Tibial artery (tissue), 4 donors: ENCODE data around the gene SSPN.

ENCODE experiments used
- DNase-seq, 2 donors: peaks; one replicate each; pipeline ENCODE4 v3.0.0-alpha.2; 2019
- H3K27ac ChIP-seq, 2 donors: fragments of 200-600 bp; sonication (generic) in 1 of 2; 1 replicate in 1 of 2; 2 replicates in 1 of 2; pipeline ENCODE4 v1.5.1; 2018 to 2019; ENCODE audit warnings: mild to moderate bottlenecking in 1 of 2
- H3K27me3 ChIP-seq, 2 donors: fragments of 200-600 bp; sonication (generic) in 1 of 2; one replicate each; pipeline versions ENCODE4 v1.5.1 to v1.6.0; 2016 to 2019
- H3K36me3 ChIP-seq, 3 donors: fragments of 200-600 bp; sonication (generic) in 2 of 3; one replicate each; pipeline ENCODE4 v1.5.1; 2016 to 2019; ENCODE audit warnings: mild to moderate bottlenecking in 2 of 3
- H3K4me1 ChIP-seq, 4 donors: fragments of 200-600 bp; sonication (generic) in 2 of 4; 1 replicate in 3 of 4; 2 replicates in 1 of 4; pipeline ENCODE4 v1.5.1; 2016 to 2019
- H3K4me3 ChIP-seq, 2 donors: fragments of 200-600 bp; sonication (generic) in 1 of 2; 1 replicate in 1 of 2; 2 replicates in 1 of 2; pipeline ENCODE4 v1.5.1; 2018 to 2019; ENCODE audit warnings: mild to moderate bottlenecking in 2 of 2
- H3K9me3 ChIP-seq, 3 donors: fragments of 200-600 bp; sonication (generic) in 1 of 3; one replicate each; pipeline ENCODE4 v1.5.1; 2016 to 2019
- intact Hi-C: fragments of 100-400 bp; cut with DNase I; formaldehyde crosslinking; loops from one replicate; pipeline ENCODE4 v1.15.0; 2023; ENCODE audit warnings: low total_unique reads
- TF ChIP-seq, protein P1 (sequence below), 2 experiments: fragments of 200-600 bp in 1 of 2; fragments of 450-650 bp in 1 of 2; IDR thresholded peaks; one replicate each; pipeline ENCODE4 v1.5.1; 2017 to 2019; ENCODE audit warnings: antibody characterized with exemption in 2 of 2, mild to moderate bottlenecking in 1 of 2, moderate library complexity in 1 of 2

Gene SSPN

DNA sequence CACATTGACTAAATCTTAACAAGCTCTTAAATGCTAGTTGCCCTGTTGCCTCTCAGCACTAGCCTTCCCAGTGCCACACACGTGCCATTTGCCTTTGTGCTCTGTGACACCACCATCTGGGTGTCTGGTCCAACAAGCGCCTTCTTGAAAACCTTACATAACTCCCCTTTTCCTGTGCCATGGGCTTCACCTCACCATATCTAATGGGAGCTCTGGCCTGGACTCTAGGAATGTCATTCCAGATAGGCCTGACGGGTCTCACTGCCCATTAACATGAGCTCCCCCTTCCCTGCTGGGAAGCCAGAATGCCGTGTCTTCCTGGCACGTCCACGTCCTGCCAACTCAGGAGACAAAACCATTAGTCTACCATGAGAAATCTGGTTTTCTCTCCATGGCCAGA is 24.4 kb downstream of the SSPN start:
- intact Hi-C loops: no loop called here
- no peaks in the 10 kb centered on the region for H3K9me3 ChIP-seq
- no peak overlapping the region for H3K27ac ChIP-seq
- DNase-seq: no peak
- no peak overlapping the region for H3K4me3 ChIP-seq
- H3K27me3 ChIP-seq: no peaks in the 10 kb centered on the region
- no peaks in the 10 kb centered on the region for H3K36me3 ChIP-seq
- TF ChIP-seq, protein P1, sequence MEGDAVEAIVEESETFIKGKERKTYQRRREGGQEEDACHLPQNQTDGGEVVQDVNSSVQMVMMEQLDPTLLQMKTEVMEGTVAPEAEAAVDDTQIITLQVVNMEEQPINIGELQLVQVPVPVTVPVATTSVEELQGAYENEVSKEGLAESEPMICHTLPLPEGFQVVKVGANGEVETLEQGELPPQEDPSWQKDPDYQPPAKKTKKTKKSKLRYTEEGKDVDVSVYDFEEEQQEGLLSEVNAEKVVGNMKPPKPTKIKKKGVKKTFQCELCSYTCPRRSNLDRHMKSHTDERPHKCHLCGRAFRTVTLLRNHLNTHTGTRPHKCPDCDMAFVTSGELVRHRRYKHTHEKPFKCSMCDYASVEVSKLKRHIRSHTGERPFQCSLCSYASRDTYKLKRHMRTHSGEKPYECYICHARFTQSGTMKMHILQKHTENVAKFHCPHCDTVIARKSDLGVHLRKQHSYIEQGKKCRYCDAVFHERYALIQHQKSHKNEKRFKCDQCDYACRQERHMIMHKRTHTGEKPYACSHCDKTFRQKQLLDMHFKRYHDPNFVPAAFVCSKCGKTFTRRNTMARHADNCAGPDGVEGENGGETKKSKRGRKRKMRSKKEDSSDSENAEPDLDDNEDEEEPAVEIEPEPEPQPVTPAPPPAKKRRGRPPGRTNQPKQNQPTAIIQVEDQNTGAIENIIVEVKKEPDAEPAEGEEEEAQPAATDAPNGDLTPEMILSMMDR (IDR thresholded peaks at IDR 0.05): no peak
- H3K4me1 ChIP-seq: no peaks in the 10 kb centered on the region

DNA sequence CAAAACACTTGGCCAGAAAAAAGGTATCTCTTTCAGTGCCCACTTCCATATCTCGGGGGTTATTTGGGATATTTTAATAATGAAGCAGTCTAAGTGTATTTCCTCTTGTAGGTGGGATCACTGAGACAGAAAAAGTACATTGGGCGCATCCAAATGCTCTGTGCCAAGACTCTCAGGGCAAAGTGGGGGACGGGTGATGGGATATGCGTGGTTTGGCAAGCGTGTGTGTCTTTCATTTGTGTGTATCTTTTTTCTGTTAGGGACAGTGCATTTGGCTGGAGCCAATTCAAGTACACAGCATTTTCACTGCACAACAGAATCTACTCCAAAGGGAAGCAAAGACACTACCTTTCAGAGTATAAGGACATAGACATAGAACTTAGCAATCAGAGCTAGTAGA is 29.3 kb downstream of the SSPN start:
- DNase-seq: no peak
- H3K27me3 ChIP-seq: no peaks in the 10 kb centered on the region
- no peak overlapping the region for H3K4me3 ChIP-seq
- H3K27ac ChIP-seq: no peak overlapping the region
- H3K9me3 ChIP-seq: no peaks in the 10 kb centered on the region
- H3K36me3 ChIP-seq: no peaks in the 10 kb centered on the region
- peaks cover 0 to 14% (median 6%) of the 10 kb centered on the region in 4 donors for H3K4me1 ChIP-seq
- intact Hi-C loops: no loop called here
- TF ChIP-seq, protein P1 (IDR thresholded peaks at IDR 0.05): no peak

- Histone ChIP-seq H3K36me3 (peaks cover 0 to 6% (median 0%) of the 10 kb centered on the region in 3 donors), H3K4me1 (peaks cover 0 to 14% (median 6%) of the 10 kb centered on the region in 4 donors), H3K27ac (peak overlapping the region in 1 of 2 donors; percentile 67), H3K4me3 (peak overlapping the region; percentile 52 to 53), H3K27me3 (no peaks in the 10 kb centered on the region), H3K9me3 (no peaks in the 10 kb centered on the region)
- TF ChIP-seq, protein P1 (IDR thresholded peaks at IDR 0.05): no peak
- intact Hi-C loops: no loop called here
- no peak for DNase-seq
Measured at GRCh38 chr12:26226122-26226521, 30.7 kb downstream of the SSPN start.

- intact Hi-C loops: no loop called here
- no peaks in the 10 kb centered on the region for H3K9me3 ChIP-seq
- DNase-seq: peak; percentile 30 to 66
- TF ChIP-seq, protein P1 (IDR thresholded peaks at IDR 0.05): no peak
- H3K27ac ChIP-seq: peak overlapping the region in 1 of 2 donors; percentile 67
- no peaks in the 10 kb centered on the region for H3K27me3 ChIP-seq
- peak overlapping the region; percentile 52 to 53 for H3K4me3 ChIP-seq
- H3K4me1 ChIP-seq: peaks cover 0 to 14% (median 6%) of the 10 kb centered on the region in 4 donors
- H3K36me3 ChIP-seq: peaks cover 0 to 6% (median 0%) of the 10 kb centered on the region in 3 donors
Measured at GRCh38 chr12:26226629-26227360, 31.4 kb downstream of the SSPN start.

- peak overlapping the region; percentile 52 to 53 for H3K4me3 ChIP-seq
- intact Hi-C loops: no loop called here
Measured at GRCh38 chr12:26227361-26227745, 32.0 kb downstream of the SSPN start.

More at GRCh38 chr12:26227361-26227745, 32.0 kb downstream of the SSPN start:
- peaks cover 0 to 14% (median 6%) of the 10 kb centered on the region in 4 donors for H3K4me1 ChIP-seq
- no peak for DNase-seq
- no peaks in the 10 kb centered on the region for H3K27me3 ChIP-seq
- peaks cover 0 to 6% (median 0%) of the 10 kb centered on the region in 3 donors for H3K36me3 ChIP-seq
- TF ChIP-seq, protein P1 (IDR thresholded peaks at IDR 0.05): no peak
- peak overlapping the region in 1 of 2 donors; percentile 67 for H3K27ac ChIP-seq
- no peaks in the 10 kb centered on the region for H3K9me3 ChIP-seq
